Stomach (tissue), 9 donors: ENCODE data around the gene GLRX. TPM values are rescaled to one million over a fixed set of nuclear protein-coding genes. Genes with fewer than 3 reads are reported as not detected.
A peak's percentile ranks its signal among the peaks of the same experiment; 100 is the strongest.

Experiments used
- DNase-seq, 2 donors: peaks; one replicate each; pipeline versions ENCODE4 v3.0.0 to v3.0.0-alpha.2; 2013 to 2019
- H3K27ac ChIP-seq, 5 donors: fragments of 200-600 bp in 4 of 5; sonication (generic) in 4 of 5; one replicate each; pipeline ENCODE4 v1.5.1; 2013 to 2019; ENCODE audit warnings: mild to moderate bottlenecking in 1 of 5, moderate library complexity in 1 of 5
- H3K27me3 ChIP-seq, 3 donors: fragments of 200-600 bp; sonication (generic); one replicate each; pipeline ENCODE4 v1.5.1; 2017 to 2019; ENCODE audit warnings: mixed run types in 1 of 3
- H3K36me3 ChIP-seq, 4 donors: fragments of 200-600 bp; sonication (generic); 1 replicate in 3 of 4; 2 replicates in 1 of 4; pipeline ENCODE4 v1.5.1; 2016 to 2019
- H3K4me1 ChIP-seq, 4 donors: fragments of 200-600 bp; sonication (generic); one replicate each; pipeline ENCODE4 v1.5.1; 2016 to 2019
- H3K4me3 ChIP-seq, 4 donors: fragments of 200-600 bp; sonication (generic) in 3 of 4; one replicate each; pipeline ENCODE4 v1.5.1; 2016 to 2019; ENCODE audit warnings: mild to moderate bottlenecking in 1 of 4
- H3K9me3 ChIP-seq, 4 donors: fragments of 200-600 bp; sonication (generic); one replicate each; pipeline ENCODE4 v1.5.1; 2016 to 2019
- EP300 ChIP-seq: sonication (generic); formaldehyde crosslinking; IDR thresholded peaks from one replicate; pipeline ENCODE4 v1.6.1; 2017; ENCODE audit warnings: antibody characterized with exemption
- POLR2A ChIP-seq, 4 donors: fragments of 450-650 bp; IDR thresholded peaks; one replicate each; pipeline ENCODE4 v1.6.1; 2016; ENCODE audit warnings: antibody characterized with exemption in 4 of 4, control low read depth in 2 of 4, mild to moderate bottlenecking in 1 of 4, moderate library complexity in 1 of 4
- POLR2AphosphoS5 ChIP-seq, 3 donors: sonication (generic); formaldehyde crosslinking; IDR thresholded peaks; one replicate each; pipeline ENCODE4 v1.6.1; 2016; ENCODE audit warnings: antibody characterized with exemption in 3 of 3
- WGBS, 5 donors: extraction: QIAGEN DNeasy Blood & Tissue Kit in 3 of 5; methylation state at CpG; one replicate each; pipeline versions ENCODE4 v1.1.5 to v1.1.7; 2013 to 2018; 5-methylcytosine and 5-hydroxymethylcytosine counted together
- intact Hi-C: fragments of 100-400 bp; cut with DNase I; formaldehyde crosslinking; loops from one replicate; pipeline ENCODE4 v1.15.1; 2023; ENCODE audit warnings: low total_unique reads
- polyA plus RNA-seq, 3 donors: library from polyadenylated mRNA; stranded (reverse); fragments of 200-250 nt; gene quantifications; one replicate each; pipeline ENCODE4 v1.2.3, GENCODE V29; 2013
- total RNA-seq, 5 donors: library from RNA; depleted of rRNA; stranded (reverse); fragments of >200 nt; gene quantifications; one replicate each; pipeline versions ENCODE4 v1.1.0 to v1.2.3, GENCODE V29; 2014 to 2016
- TF ChIP-seq, protein P1 (sequence below), 7 experiments: fragments of 450-650 bp in 4 of 7; fragments of 200-600 bp in 3 of 7; sonication (generic) in 3 of 7; IDR thresholded peaks; one replicate each; pipeline ENCODE4 v1.5.1; 2016 to 2019; ENCODE audit warnings: antibody characterized with exemption in 7 of 7, control low read depth in 2 of 7, mild to moderate bottlenecking in 1 of 7
- donor health status: healthy with polysubstance abuse.
- donor health status: Bipolar disorder and iron deficiency.
- donor health status: healthy.

GLRX gene
- total and polyA plus RNA-seq, 8 donors, result 11.3 to 211 (median 29.7) TPM

DNA sequence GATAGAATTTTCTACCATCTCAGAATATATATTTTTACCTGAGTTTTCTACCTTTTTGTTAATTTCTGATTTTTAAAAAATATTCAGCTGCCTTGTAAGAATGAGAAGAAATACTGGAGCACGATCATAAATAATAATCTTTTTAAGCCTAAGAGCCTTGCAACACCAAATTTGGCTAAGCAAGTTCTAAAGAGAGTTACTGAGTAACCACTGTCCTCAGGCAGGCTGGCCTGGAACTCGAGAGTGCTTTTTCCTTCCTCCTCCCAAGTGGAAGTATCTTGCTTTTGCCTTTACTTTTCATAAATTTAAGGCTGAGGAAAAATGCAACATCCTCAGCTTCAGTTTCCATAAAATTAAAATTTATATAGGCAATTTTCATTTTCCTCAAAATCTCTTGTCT is 21.0 kb downstream of the GLRX start:
- Histone ChIP-seq H3K4me3 (no peak overlapping the region), H3K36me3 (peaks cover 0 to 14% (median 4%) of the 10 kb centered on the region in 4 donors), H3K27ac (peak overlapping the region in 1 of 5 donors; percentile 3), H3K27me3 (no peaks in the 10 kb centered on the region), H3K4me1 (peaks cover 0 to 25% (median 12%) of the 10 kb centered on the region in 4 donors), H3K9me3 (no peaks in the 10 kb centered on the region)
- intact Hi-C loops, result no loop called here
- 35 to 62% (median 42%) methylated on average over 2 of the region's 2 CpGs for WGBS, 5 donors
- no peak for TF ChIP-seq POLR2A (IDR thresholded peaks at IDR 0.05)
- TF ChIP-seq POLR2AphosphoS5 (IDR thresholded peaks at IDR 0.05), result no peak
- TF ChIP-seq, protein P1, sequence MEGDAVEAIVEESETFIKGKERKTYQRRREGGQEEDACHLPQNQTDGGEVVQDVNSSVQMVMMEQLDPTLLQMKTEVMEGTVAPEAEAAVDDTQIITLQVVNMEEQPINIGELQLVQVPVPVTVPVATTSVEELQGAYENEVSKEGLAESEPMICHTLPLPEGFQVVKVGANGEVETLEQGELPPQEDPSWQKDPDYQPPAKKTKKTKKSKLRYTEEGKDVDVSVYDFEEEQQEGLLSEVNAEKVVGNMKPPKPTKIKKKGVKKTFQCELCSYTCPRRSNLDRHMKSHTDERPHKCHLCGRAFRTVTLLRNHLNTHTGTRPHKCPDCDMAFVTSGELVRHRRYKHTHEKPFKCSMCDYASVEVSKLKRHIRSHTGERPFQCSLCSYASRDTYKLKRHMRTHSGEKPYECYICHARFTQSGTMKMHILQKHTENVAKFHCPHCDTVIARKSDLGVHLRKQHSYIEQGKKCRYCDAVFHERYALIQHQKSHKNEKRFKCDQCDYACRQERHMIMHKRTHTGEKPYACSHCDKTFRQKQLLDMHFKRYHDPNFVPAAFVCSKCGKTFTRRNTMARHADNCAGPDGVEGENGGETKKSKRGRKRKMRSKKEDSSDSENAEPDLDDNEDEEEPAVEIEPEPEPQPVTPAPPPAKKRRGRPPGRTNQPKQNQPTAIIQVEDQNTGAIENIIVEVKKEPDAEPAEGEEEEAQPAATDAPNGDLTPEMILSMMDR (IDR thresholded peaks at IDR 0.05), result no peak
- no peak for TF ChIP-seq EP300
- no peak for DNase-seq

DNA sequence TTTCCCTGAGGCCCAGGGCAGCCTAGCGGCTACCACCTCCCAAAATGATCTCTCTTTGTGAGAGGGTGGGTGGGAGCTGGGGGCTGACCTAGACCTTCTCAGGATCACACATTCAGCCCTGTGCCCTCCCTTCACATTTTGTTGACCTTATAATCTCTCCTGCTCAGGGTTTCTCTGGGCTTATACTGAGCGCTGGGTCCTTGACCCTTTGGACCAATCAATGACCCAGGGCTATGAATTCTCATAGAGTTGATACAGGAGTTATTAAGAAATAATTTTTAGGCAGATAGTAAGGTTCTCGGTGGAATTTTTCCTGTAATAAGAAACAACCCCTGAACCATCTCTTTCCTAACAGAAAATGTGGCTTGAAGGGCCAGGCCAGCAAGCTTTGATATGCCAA is 22.0 kb downstream of the GLRX start:
- DNase-seq, result no peak

DNA sequence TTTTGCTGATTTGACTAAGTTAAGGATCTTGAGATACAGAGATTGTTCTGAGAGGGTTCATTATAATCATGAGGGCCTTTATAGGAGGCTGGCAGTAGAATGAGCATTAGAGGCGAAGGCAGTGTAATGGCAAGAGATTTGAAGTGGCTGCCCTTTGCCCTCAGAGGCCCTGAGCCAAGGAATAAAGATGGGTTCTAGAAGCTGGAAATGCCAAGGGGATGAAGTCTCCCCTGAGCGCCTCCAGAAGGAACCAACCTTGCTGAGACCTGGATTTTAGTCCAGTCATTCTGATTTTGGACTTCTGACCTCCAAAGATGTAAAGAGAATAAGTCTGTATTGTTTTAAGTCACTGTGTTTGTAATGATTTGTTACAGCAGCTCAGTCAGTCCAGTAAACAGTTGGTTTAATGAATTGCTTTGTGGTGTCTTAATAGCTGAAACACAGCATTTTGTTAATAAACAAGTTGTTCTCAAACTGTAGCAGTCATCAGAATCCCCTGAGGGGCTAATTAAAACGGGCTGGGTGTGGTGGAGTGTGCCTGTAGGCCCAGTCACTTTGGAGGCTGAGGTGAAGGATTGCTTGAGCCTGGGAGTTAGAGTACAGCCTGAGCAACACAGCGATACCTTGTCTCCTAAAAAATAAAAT is 23.2 kb downstream of the GLRX start:
- Histone ChIP-seq H3K9me3 (no peaks in the 10 kb centered on the region), H3K27ac (no peak overlapping the region), H3K27me3 (no peaks in the 10 kb centered on the region), H3K4me3 (no peak overlapping the region), H3K36me3 (peaks cover 0 to 11% (median 6%) of the 10 kb centered on the region in 4 donors), H3K4me1 (peaks cover 0 to 25% (median 12%) of the 10 kb centered on the region in 4 donors)
- 78 to 88% (median 83%) methylated on average over 4 of the region's 4 CpGs for WGBS, 5 donors
- intact Hi-C loops, result no loop called here
- no peak for DNase-seq
- TF ChIP-seq, protein P1 (IDR thresholded peaks at IDR 0.05), result no peak
- TF ChIP-seq POLR2A (IDR thresholded peaks at IDR 0.05), result no peak
- no peak for TF ChIP-seq POLR2AphosphoS5 (IDR thresholded peaks at IDR 0.05)
- no peak for TF ChIP-seq EP300

More for the DNA sequence above, 22.0 kb downstream of the GLRX start:
- Histone ChIP-seq H3K4me1 (peaks cover 0 to 25% (median 12%) of the 10 kb centered on the region in 4 donors), H3K27ac (no peak overlapping the region), H3K4me3 (no peak overlapping the region), H3K27me3 (no peaks in the 10 kb centered on the region), H3K9me3 (no peaks in the 10 kb centered on the region), H3K36me3 (peaks cover 0 to 14% (median 4%) of the 10 kb centered on the region in 4 donors)
- 96 to 100% (median 99%) methylated on average over 3 of the region's 3 CpGs for WGBS, 5 donors
- no peak for TF ChIP-seq POLR2AphosphoS5 (IDR thresholded peaks at IDR 0.05)
- no peak for TF ChIP-seq EP300
- TF ChIP-seq, protein P1 (IDR thresholded peaks at IDR 0.05), result no peak
- intact Hi-C loops, result no loop called here

DNA sequence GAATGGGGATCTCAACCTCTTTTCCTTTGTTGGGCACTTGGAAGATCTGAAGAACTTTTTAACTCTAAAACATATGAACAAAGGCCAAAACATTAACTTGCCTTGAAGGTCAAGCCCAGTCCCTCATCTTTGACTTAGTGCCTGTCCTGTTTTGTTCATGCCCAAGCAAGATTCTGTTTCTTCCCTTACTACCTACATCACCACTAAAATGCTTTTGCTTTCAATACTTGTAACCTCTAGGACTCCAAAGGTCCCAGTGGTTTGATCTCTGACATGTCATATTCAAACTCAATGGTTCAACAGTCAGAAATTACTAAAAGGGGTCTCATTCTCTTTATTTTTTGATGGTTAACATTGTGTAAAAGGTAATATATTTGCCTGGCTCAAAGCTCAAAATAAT is 24.0 kb downstream of the GLRX start:
- Histone ChIP-seq H3K4me3 (no peak overlapping the region), H3K27ac (no peak overlapping the region), H3K27me3 (no peaks in the 10 kb centered on the region), H3K4me1 (peaks cover 0 to 18% (median 8%) of the 10 kb centered on the region in 4 donors), H3K36me3 (peaks cover 0 to 18% (median 13%) of the 10 kb centered on the region in 4 donors), H3K9me3 (no peaks in the 10 kb centered on the region)
- TF ChIP-seq EP300 (no peak), POLR2A (IDR thresholded peaks at IDR 0.05) (no peak), POLR2AphosphoS5 (IDR thresholded peaks at IDR 0.05) (no peak)
- TF ChIP-seq, protein P1 (IDR thresholded peaks at IDR 0.05), result no peak
- no peak for DNase-seq
- intact Hi-C loops, result no loop called here
